H9 (cell line): ENCODE measurements around the gene WDR53. TPM values are rescaled to one million over a fixed set of nuclear protein-coding genes. Genes with fewer than 3 reads are reported as not detected.

Experiments used
- DNase-seq: peaks from one replicate; pipeline ENCODE4 v3.0.0-alpha.2; 2017
- H2AFZ ChIP-seq: one replicate; pipeline ENCODE4 v1.6.1; 2013; ENCODE audit warnings: mild to moderate bottlenecking, low read length, control low read depth, moderate library complexity
- H2AK5ac ChIP-seq: 2 replicates; pipeline ENCODE4 v1.6.1; 2013; ENCODE audit warnings: low read length, control low read depth, mixed read lengths; ENCODE audit not compliant: insufficient read length
- H2BK120ac ChIP-seq: one replicate; pipeline ENCODE4 v1.6.1; 2013; ENCODE audit warnings: low read depth, mild to moderate bottlenecking, low read length, control low read depth, inconsistent platforms; ENCODE audit not compliant: poor library complexity, severe bottlenecking
- H2BK12ac ChIP-seq: 2 replicates; pipeline ENCODE4 v1.6.1; 2013; ENCODE audit warnings: low read length, control low read depth, mixed read lengths, low read depth; ENCODE audit not compliant: insufficient read length
- H2BK15ac ChIP-seq: 2 replicates; pipeline ENCODE4 v1.6.1; 2013; ENCODE audit warnings: low read depth, low read length, control low read depth
- H2BK20ac ChIP-seq: one replicate; pipeline ENCODE4 v1.6.1; 2013; ENCODE audit warnings: low read depth, mild to moderate bottlenecking, low read length, control low read depth, inconsistent platforms; ENCODE audit not compliant: poor library complexity, severe bottlenecking
- H2BK5ac ChIP-seq: 2 replicates; pipeline ENCODE4 v1.6.1; 2013; ENCODE audit warnings: low read length, control low read depth, mixed read lengths; ENCODE audit not compliant: insufficient read length
- H3K14ac ChIP-seq: 2 replicates; pipeline ENCODE4 v1.6.1; 2013; ENCODE audit warnings: low read length, control low read depth; ENCODE audit not compliant: insufficient read depth
- H3K18ac ChIP-seq: 2 replicates; pipeline ENCODE4 v1.6.1; 2013; ENCODE audit warnings: low read depth, mild to moderate bottlenecking, mixed read lengths, low read length, control low read depth; ENCODE audit not compliant: insufficient read length
- H3K23ac ChIP-seq: 2 replicates; pipeline ENCODE4 v1.6.1; 2013; ENCODE audit warnings: low read length, control low read depth, mixed read lengths, low read depth; ENCODE audit not compliant: insufficient read length
- H3K23me2 ChIP-seq: 2 replicates; pipeline ENCODE4 v1.6.1; 2013; ENCODE audit warnings: low read depth, mild to moderate bottlenecking, mixed read lengths, low read length, control low read depth; ENCODE audit not compliant: insufficient read length, poor library complexity, severe bottlenecking
- H3K27ac ChIP-seq: 2 replicates; pipeline ENCODE4 v1.5.1; 2013; ENCODE audit warnings: low read length, control low read depth, mixed read lengths, low read depth; ENCODE audit not compliant: insufficient read length
- H3K27me3 ChIP-seq: 2 replicates; pipeline ENCODE4 v1.6.1; 2013; ENCODE audit warnings: low read length, control low read depth, inconsistent platforms; ENCODE audit not compliant: insufficient read depth
- H3K4ac ChIP-seq: 2 replicates; pipeline ENCODE4 v1.6.1; 2013; ENCODE audit warnings: low read depth, mild to moderate bottlenecking, control low read depth, inconsistent platforms, low read length, moderate library complexity
- H3K4me1 ChIP-seq: 2 replicates; pipeline ENCODE4 v1.6.1; 2013; ENCODE audit warnings: low read length, control low read depth, inconsistent platforms; ENCODE audit not compliant: insufficient read depth
- H3K4me2 ChIP-seq: 2 replicates; pipeline ENCODE4 v1.6.1; 2013; ENCODE audit warnings: low read length, control low read depth, mixed read lengths; ENCODE audit not compliant: insufficient read length, insufficient read depth
- H3K56ac ChIP-seq: 2 replicates; pipeline ENCODE4 v1.6.1; 2013; ENCODE audit warnings: low read depth, mild to moderate bottlenecking, mixed read lengths, low read length, control low read depth; ENCODE audit not compliant: insufficient read length
- H3K79me1 ChIP-seq: 2 replicates; pipeline ENCODE4 v1.6.1; 2013; ENCODE audit warnings: low read depth, mild to moderate bottlenecking, moderate library complexity, low read length, control low read depth, inconsistent platforms; ENCODE audit not compliant: insufficient read depth, poor library complexity, severe bottlenecking
- H3K79me2 ChIP-seq: 2 replicates; pipeline ENCODE4 v1.6.1; 2013; ENCODE audit warnings: low read length, control low read depth, inconsistent platforms; ENCODE audit not compliant: insufficient read depth
- H3K9ac ChIP-seq: 2 replicates; pipeline ENCODE4 v1.6.1; 2013; ENCODE audit warnings: low read length, control low read depth, mixed read lengths; ENCODE audit not compliant: insufficient read length; ENCODE audit errors: extremely low read depth
- H3K9me3 ChIP-seq: one replicate; pipeline ENCODE4 v1.6.1; 2013; ENCODE audit warnings: low read depth, low read length, inconsistent platforms; ENCODE audit not compliant: control insufficient read depth
- H3T11ph ChIP-seq: one replicate; pipeline ENCODE4 v1.6.1; 2013; ENCODE audit warnings: mild to moderate bottlenecking, low read length, control low read depth, inconsistent platforms
- H4K20me1 ChIP-seq: one replicate; pipeline ENCODE4 v1.6.1; 2013; ENCODE audit not compliant: control insufficient read depth, insufficient read length, insufficient read depth
- H4K5ac ChIP-seq: 2 replicates; pipeline ENCODE4 v1.6.1; 2013; ENCODE audit warnings: low read depth, mild to moderate bottlenecking, mixed read lengths, low read length, control low read depth; ENCODE audit not compliant: insufficient read length
- H4K8ac ChIP-seq: replicated peaks from 2 replicates; pipeline ENCODE4 v1.6.1; 2013; ENCODE audit warnings: low read length, control low read depth, mixed read lengths, low read depth; ENCODE audit not compliant: insufficient read length
- H4K91ac ChIP-seq: 2 replicates; pipeline ENCODE4 v1.6.1; 2013; ENCODE audit warnings: low read depth, mild to moderate bottlenecking, moderate library complexity, mixed read lengths, low read length, control low read depth; ENCODE audit not compliant: insufficient read length
- H3K27ac Mint-ChIP-seq, 3 experiments: 2 replicates in 2 of 3; 3 replicates in 1 of 3; pipeline ENCODE4 v1.8.0; 2020 to 2021; ENCODE audit warnings: mixed read lengths in 3 of 3, mild to moderate bottlenecking in 1 of 3, moderate library complexity in 1 of 3
- H3K27me3 Mint-ChIP-seq: 2 replicates; pipeline ENCODE4 v1.8.0; 2021; ENCODE audit warnings: low read depth, mild to moderate bottlenecking, moderate library complexity, mixed read lengths
- H3K36me3 Mint-ChIP-seq, 3 experiments: 2 replicates in 2 of 3; 3 replicates in 1 of 3; pipeline ENCODE4 v1.8.0; 2020 to 2021; ENCODE audit warnings: low read depth in 3 of 3, mixed read lengths in 3 of 3; ENCODE audit not compliant: insufficient read depth in 1 of 3
- H3K4me1 Mint-ChIP-seq, 2 experiments: 2 replicates each; pipeline ENCODE4 v1.8.0; 2020; ENCODE audit warnings: mixed read lengths in 2 of 2
- H3K4me3 Mint-ChIP-seq, 2 experiments: 2 replicates in 1 of 2; 3 replicates in 1 of 2; pipeline ENCODE4 v1.8.0; 2020 to 2021; ENCODE audit warnings: mild to moderate bottlenecking in 2 of 2, mixed read lengths in 2 of 2, moderate library complexity in 1 of 2
- H3K9me3 Mint-ChIP-seq, 2 experiments: 2 replicates in 1 of 2; 3 replicates in 1 of 2; pipeline ENCODE4 v1.8.0; 2020; ENCODE audit warnings: mild to moderate bottlenecking in 2 of 2, mixed read lengths in 2 of 2, moderate library complexity in 1 of 2
- CTCF ChIP-seq: fragments of 200-600 bp; sonication (generic); conservative IDR thresholded peaks from 3 replicates; pipeline ENCODE4 v1.8.0; 2021; ENCODE audit warnings: antibody characterized with exemption, mild to moderate bottlenecking
- WGBS: extraction: QIAGEN DNeasy Blood & Tissue Kit; methylation state at CpG from one replicate; pipeline ENCODE4 v1.1.7; 2013; ENCODE audit warnings: missing lambda C conversion rate, low lambda C conversion rate, mixed read lengths; ENCODE audit not compliant: insufficient read length; ENCODE audit errors: extremely low coverage; 5-methylcytosine and 5-hydroxymethylcytosine counted together
- total RNA-seq: library from RNA; stranded (reverse); gene quantifications from 2 replicates; pipeline ENCODE4 v1.2.1, GENCODE V29; 2021

The WDR53 gene
- total RNA-seq, 1 experiment from 2014 or later = 21.2 TPM

DNA sequence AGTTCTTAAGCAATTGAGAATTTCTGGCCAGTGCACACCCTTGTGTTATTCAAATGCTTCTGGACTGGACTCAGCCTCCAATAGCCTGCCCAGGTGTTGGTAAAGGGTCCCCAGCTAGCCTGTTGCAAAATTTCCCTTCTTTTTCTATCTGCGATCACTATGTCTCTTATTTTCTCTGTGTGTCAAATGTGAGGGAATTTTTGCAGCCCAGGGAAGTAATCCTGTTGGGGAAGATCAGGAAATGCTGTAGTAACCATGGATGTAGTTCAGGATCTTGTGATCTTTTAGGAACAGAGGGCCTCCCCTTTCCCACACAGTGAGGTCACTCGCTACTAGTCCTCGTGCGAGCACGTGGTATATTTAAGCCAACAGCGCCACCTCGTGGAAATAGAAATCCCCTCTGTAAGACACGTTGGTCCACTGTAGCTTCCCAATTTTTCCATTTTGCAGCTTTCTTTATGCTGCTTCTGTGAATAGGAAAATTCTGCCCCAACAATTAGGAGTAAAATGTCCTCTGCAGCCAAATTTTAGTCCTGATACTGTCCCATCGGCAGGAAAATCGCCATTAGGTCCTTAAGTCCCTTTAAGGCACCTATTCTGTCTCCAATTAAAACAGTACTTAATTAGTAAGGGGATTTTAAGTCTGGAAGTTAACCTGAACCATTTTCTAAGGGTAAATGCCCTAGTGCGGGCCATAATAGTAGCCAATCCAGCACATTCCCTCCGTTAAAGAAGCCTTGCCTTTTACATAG is 49.2 kb downstream of the WDR53 start:
- TF ChIP-seq CTCF = peak; percentile 79
- H3K4me3 Mint-ChIP-seq = no peak overlapping the region
- H2AFZ ChIP-seq = no peak overlapping the region
- no peak overlapping the region for H2BK15ac ChIP-seq
- H3T11ph ChIP-seq = no peak overlapping the region
- no peak overlapping the region for H3K27ac Mint-ChIP-seq
- H4K8ac ChIP-seq = no peak overlapping the region
- H3K36me3 Mint-ChIP-seq = peaks cover 30 to 41% (median 30%) of the 10 kb centered on the region in 3 experiments
- H3K27me3 ChIP-seq = no peaks in the 10 kb centered on the region
- H2BK12ac ChIP-seq = no peak overlapping the region
- no peak overlapping the region for H2BK120ac ChIP-seq
- no peaks in the 10 kb centered on the region for H3K23me2 ChIP-seq
- no peaks in the 10 kb centered on the region for H3K4me1 ChIP-seq
- peaks cover 50 to 57% of the 10 kb centered on the region in 2 experiments for H3K9me3 Mint-ChIP-seq
- H3K27ac ChIP-seq = no peak overlapping the region
- no CpG with 5 or more reads among the region's 12 CpGs for WGBS
- peaks cover 11 to 23% of the 10 kb centered on the region in 2 experiments for H3K4me1 Mint-ChIP-seq
- no peak overlapping the region for H4K91ac ChIP-seq
- no peaks in the 10 kb centered on the region for H3K79me2 ChIP-seq
- no peaks in the 10 kb centered on the region for H3K79me1 ChIP-seq
- no peak overlapping the region for H2AK5ac ChIP-seq
- H2BK5ac ChIP-seq = no peak overlapping the region
- no peak overlapping the region for H3K4me2 ChIP-seq
- no peak overlapping the region for H2BK20ac ChIP-seq
- H3K23ac ChIP-seq = no peak overlapping the region
- H3K4ac ChIP-seq = no peak overlapping the region
- H3K18ac ChIP-seq = no peak overlapping the region
- peaks cover 4% of the 10 kb centered on the region for H3K27me3 Mint-ChIP-seq
- H3K9me3 ChIP-seq = peaks cover 23% of the 10 kb centered on the region
- H4K20me1 ChIP-seq = no peaks in the 10 kb centered on the region
- no peak overlapping the region for H4K5ac ChIP-seq
- peak; percentile 73 for DNase-seq
- no peak overlapping the region for H3K9ac ChIP-seq
- H3K14ac ChIP-seq = no peak overlapping the region
- H3K56ac ChIP-seq = no peak overlapping the region
